Measurements from ENCODE around the gene CEP83.

DNA sequence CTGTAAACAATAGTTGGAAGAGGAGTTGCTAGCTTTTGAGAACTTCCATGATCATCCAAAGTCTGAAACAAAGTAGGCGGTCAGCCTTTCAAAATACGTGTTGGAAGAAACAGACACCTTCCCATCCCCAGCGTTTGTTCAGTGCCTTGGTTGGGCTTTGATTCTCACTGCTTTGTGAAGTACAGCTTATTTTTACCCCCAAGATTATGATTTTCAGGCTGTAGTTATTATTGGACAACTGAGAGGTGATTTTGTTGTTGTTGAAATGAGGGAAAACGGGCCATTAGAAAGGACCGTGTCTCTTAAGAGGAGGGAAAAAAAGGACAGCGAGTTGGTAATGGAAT is 921 bp upstream of the CEP83 start:
- TF ChIP-seq, protein P1, sequence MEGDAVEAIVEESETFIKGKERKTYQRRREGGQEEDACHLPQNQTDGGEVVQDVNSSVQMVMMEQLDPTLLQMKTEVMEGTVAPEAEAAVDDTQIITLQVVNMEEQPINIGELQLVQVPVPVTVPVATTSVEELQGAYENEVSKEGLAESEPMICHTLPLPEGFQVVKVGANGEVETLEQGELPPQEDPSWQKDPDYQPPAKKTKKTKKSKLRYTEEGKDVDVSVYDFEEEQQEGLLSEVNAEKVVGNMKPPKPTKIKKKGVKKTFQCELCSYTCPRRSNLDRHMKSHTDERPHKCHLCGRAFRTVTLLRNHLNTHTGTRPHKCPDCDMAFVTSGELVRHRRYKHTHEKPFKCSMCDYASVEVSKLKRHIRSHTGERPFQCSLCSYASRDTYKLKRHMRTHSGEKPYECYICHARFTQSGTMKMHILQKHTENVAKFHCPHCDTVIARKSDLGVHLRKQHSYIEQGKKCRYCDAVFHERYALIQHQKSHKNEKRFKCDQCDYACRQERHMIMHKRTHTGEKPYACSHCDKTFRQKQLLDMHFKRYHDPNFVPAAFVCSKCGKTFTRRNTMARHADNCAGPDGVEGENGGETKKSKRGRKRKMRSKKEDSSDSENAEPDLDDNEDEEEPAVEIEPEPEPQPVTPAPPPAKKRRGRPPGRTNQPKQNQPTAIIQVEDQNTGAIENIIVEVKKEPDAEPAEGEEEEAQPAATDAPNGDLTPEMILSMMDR (IDR thresholded peaks at IDR 0.05), result no peak
- TF ChIP-seq ZFX (IDR thresholded peaks at IDR 0.05; ENCODE audit: borderline replicate concordance), result no peak
